ENCODE measurements around the gene ASB1.
"Not testable (repeated sequence)": the region's sequence is repeated elsewhere in the genome, so short reads cannot be mapped to it uniquely, and the experiment has no call there.

ASB1 gene

DNA sequence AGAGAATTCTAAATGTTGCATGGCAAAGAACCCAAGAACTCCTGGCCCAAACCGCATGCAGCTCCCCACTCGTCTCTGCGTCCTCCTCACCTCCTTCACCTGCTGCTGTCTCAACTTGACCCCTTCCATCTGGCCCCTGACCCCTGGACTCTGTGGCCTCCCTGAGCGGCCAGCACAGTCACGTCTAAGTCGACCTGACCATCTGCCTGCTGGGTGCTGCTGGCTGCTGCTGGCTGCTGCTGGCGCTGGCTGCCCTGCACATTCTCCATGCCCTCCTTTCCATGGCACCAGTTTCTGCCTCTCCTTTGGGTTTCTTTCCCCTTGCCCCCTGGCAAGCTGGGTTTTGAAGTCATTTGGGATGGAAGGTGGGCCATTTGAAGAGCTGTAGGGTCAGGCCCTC lies 30.1 kb upstream of the ASB1 start:
- no peak overlapping the region; the same call in 1 of the 2 replicates for H3K27ac ChIP-seq
- no peak for TF ChIP-seq ZFX (IDR thresholded peaks at IDR 0.05)
- TF ChIP-seq, protein P1, sequence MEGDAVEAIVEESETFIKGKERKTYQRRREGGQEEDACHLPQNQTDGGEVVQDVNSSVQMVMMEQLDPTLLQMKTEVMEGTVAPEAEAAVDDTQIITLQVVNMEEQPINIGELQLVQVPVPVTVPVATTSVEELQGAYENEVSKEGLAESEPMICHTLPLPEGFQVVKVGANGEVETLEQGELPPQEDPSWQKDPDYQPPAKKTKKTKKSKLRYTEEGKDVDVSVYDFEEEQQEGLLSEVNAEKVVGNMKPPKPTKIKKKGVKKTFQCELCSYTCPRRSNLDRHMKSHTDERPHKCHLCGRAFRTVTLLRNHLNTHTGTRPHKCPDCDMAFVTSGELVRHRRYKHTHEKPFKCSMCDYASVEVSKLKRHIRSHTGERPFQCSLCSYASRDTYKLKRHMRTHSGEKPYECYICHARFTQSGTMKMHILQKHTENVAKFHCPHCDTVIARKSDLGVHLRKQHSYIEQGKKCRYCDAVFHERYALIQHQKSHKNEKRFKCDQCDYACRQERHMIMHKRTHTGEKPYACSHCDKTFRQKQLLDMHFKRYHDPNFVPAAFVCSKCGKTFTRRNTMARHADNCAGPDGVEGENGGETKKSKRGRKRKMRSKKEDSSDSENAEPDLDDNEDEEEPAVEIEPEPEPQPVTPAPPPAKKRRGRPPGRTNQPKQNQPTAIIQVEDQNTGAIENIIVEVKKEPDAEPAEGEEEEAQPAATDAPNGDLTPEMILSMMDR (conservative IDR thresholded peaks at IDR 0.05): no peak

DNA sequence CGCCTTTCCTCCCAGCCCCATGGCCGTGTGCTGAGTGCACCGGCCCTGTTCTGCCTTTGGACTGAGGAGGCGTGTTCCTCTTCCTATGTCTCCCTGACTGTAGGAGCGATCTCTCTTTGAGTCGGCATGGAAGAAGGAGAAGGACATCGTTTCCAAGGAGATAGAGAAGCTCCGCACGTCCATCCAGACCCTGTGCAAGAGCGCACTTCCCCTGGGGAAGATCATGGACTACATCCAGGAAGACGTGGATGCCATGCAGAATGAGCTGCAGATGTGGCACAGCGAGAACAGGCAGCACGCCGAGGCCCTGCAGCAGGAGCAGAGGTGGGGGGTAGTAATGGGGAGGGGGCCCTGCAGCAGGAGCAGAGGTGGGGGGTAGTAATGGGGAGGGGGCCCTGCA lies 29.4 kb upstream of the ASB1 start:
- TF ChIP-seq, protein P1 (conservative IDR thresholded peaks at IDR 0.05): no peak
- TF ChIP-seq ZFX (IDR thresholded peaks at IDR 0.05): no peak
- no peak overlapping the region for H3K27ac ChIP-seq

DNA sequence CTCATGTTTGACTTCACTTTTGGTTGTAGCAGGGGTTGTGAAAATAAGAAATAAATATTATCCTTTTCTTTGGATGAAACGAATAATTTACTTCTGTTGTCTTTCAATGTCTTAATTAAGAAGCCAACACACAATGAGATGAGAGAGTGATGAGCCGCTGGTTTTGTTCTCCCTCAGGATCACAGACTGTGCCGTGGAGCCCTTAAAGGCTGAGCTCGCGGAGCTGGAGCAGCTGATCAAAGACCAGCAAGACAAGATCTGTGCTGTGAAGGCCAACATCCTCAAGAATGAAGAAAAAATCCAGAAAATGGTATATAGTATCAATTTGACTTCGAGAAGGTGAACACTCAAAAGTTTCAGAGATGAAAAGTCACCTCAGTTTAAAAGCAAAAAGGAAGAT lies 28.1 kb upstream of the ASB1 start:
- TF ChIP-seq, protein P1 (conservative IDR thresholded peaks at IDR 0.05): no peak
- TF ChIP-seq ZFX (IDR thresholded peaks at IDR 0.05): no peak
- no peak overlapping the region for H3K27ac ChIP-seq

DNA sequence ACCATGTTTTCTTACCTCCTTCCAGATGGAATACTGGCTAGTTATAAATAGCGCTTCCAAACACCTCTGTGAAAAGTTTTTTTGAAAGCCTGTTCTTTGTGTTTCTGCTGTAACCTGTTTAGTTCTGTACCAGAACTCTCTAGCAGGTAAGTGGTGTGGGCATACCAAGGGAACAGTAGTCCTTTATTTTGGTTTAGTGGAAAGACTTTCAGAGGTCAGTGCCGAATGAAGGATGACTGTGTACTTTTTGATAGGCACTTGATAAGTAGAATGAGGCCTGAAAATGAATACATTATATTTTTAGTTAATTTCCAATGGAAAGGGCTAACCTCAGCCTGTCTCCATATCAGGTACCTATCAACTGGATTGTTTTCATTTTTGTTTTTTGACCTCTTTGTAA lies 27.6 kb upstream of the ASB1 start:
- H3K27ac ChIP-seq: no peak overlapping the region
- TF ChIP-seq ZFX (IDR thresholded peaks at IDR 0.05): no peak
- TF ChIP-seq, protein P1 (conservative IDR thresholded peaks at IDR 0.05): no peak

DNA sequence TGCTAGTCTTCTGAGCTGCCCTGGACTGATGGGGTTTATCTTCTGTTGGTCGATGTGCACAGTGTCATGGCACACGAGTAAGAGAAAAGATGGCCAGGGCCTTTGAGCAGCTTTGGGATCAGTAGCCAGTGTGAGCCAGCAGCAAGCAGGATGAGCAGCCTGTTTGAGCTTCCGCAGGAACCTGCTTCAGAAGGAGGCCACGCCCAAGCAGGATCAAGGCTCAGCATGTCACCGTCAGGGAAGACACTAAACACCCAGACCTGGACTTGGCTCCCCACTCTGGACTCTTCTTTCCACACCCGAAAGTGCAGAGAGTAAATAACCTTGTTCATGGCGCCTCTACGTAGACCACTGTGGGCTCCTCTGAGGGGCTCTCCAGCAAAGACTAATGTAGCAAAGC lies 25.2 kb upstream of the ASB1 start:
- no peak overlapping the region for H3K27ac ChIP-seq
- TF ChIP-seq, protein P1 (conservative IDR thresholded peaks at IDR 0.05): no peak
- no peak for TF ChIP-seq ZFX (IDR thresholded peaks at IDR 0.05)

DNA sequence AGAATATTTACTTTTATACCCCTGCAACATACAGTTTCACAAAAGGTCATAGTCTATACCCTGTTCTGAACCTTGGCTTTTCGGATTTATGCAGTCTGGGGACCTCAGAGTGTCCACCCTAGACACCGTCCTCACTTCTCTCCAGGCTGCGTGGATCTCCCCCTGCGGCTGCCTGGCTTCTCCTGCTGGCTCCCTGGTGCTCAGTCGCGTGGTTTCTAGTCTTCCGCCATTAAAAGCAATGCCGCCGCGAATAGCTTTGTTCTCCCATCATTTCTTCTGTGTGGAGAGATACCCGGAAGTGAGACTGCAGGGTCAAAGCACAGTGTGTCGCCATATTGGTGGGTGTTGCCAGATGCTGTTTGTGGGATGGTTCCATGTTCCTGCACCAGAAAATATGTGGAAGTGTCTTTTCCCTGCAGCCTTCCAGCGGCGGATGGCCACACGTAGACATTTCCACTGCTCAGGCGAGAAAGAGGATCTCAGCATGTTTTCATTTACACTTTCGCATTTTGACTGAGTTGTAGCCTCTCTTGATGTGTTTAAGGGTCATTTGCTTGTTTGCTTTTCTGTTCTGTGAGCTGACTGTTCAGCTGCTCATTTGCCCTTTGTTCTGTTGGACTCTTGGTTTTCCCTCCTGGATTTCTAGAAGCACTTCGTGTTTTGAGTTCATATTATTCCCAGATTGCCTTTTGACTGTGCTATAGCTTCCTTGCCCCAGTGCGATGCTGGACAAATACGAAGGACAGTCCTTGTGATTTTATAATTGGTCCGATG lies 22.9 kb upstream of the ASB1 start:
- TF ChIP-seq ZFX (IDR thresholded peaks at IDR 0.05): no peak
- TF ChIP-seq, protein P1 (conservative IDR thresholded peaks at IDR 0.05): no peak
- H3K27ac ChIP-seq: no peak overlapping the region

DNA sequence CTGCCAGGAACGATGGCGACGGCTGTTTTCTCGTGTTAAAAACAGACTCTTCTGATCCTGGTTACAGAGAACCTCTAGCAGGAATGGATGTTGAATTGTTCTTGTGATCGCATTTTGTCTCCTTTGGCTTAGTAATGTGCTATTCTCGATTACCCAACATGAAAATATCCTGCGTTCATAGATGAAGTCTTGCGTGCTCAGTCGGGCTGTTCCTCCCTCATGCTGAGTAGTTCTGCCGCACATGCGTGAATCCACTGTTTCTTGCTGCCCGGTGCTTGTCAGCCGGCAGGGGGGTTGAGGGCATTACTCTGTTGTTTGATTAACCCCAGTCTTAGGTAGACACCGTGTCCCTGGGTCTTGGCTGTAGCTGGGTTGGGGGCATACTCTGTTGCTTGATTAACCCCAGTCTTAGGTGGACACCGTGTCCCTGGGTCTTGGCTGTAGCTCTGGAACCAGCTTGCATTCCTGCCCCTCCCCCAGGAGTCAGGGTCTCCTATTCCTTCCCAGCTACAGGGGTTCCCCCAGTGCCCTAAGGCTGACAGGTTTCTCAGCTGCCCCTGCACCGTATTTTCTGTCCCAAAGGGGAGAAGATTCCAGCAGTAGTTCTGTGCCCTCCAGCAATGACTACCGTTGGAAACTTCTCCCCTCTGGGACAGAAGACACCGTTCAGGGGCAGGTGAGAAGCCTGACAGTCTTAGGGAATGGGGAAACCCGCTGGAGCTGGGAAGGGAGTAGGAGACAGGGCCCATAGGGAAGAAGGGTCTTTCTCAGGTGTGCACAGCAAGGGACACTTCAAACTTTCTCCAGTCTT lies 22.1 kb upstream of the ASB1 start:
- TF ChIP-seq, protein P1 (conservative IDR thresholded peaks at IDR 0.05): no peak
- no peak for TF ChIP-seq ZFX (IDR thresholded peaks at IDR 0.05)
- H3K27ac ChIP-seq: no peak overlapping the region

DNA sequence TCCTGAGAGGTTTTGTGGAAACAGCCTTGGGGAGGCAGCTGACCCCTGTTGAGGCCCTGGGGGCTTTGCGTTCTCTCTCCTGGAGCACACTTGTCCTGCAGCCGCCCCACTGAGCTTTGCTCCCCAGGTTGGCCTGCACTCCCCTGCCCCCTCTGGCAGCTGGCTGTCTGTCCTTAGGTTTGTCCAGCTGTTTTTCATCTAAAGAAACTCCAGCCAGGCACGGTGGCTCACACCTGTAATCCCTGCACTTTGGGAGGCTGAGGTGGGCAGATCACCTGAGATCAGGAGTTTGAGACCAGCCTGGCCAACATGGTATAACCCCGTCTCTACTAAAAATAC lies 21.5 kb upstream of the ASB1 start:
- H3K27ac ChIP-seq: not testable (repeated sequence)

All from C4-2B (cell line).